Measurements from ENCODE around the gene ZSCAN9. TPM values are rescaled to one million over a fixed set of nuclear protein-coding genes. Genes with fewer than 3 reads are reported as not detected.
A peak's percentile ranks its signal among the peaks of the same experiment; 100 is the strongest.

Gene ZSCAN9
- total and polyA plus RNA-seq, 2 of the 13 experiments (the other 11 are each of a cell fraction or from before 2014, with no cell fraction given): 14.6 to 17.8 TPM

DNA sequence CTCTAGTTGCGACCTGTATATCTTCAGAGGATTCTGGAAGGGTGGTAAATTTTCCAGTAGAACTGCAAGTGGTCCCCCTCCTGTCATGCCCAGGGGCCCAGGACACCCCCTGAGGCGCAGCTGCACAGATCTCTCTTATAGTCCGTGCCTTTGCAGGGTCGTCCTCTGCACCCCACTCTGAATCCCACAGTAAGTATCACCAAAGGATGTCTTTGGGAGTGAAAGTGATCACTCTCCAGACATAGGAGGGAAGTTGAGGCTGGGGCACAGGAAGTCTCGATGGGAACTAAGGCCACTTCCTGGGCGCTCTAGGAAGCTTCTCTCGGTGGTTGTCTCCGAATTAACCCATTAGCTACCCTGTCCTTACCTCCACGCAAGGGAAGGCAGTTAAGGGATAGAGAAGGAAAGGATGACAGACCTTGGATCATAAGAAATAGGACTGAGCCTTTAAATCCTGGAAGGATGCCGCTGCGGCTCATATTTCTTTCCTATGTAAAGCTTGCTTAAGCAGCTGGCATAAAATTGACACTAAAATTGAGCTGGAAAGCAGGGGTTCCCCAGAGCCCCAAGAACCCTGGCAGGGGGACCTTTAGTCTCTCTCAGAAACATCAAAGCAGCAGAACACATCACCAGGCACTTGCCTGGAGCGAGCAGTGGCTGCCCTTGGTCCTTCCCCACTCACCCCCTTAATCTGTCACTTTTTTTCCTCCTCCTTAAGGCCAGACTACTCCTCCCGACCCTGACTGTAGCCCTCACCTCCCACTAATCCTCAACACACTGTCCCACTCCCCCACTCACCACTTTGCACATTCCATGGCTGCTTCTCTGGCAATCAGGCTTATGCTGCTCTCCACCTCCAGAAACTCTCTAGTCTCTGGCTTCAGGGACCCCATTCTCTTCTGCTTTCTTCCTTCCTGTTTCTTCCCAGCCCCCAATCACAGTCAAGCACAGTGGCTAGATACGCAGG is 27.2 kb downstream of the ZSCAN9 start, which contains the start of gene ZKSCAN4 (continued):
- TF ChIP-seq PREB (CRISPR knock-in tag; IDR thresholded peaks at IDR 0.05) (no peak), GPN1 (CRISPR knock-in tag; IDR thresholded peaks at IDR 0.05; ENCODE audit: borderline replicate concordance) (no peak), ZNF781 (CRISPR knock-in tag; IDR thresholded peaks at IDR 0.05; ENCODE audit: borderline replicate concordance, not compliant biosample characterization) (no peak), AGO2 (optimal IDR thresholded peaks at IDR 0.05; ENCODE audit: low read depth, low read length) (no peak), MBD4 (IDR thresholded peaks at IDR 0.05; ENCODE audit: borderline replicate concordance, low read length) (no peak; the same call in 1 of the 2 replicates), ZMYM3 (CRISPR knock-in tag; IDR thresholded peaks at IDR 0.05) (peak; percentile 22; the same call in 1 of the 2 replicates), ZNF567 (CRISPR knock-in tag; IDR thresholded peaks at IDR 0.05; ENCODE audit: borderline replicate concordance) (peak; percentile 81; the same call in 1 of the 2 replicates), ZBTB26 (CRISPR knock-in tag; IDR thresholded peaks at IDR 0.05; ENCODE audit: borderline replicate concordance) (no peak; the same call in 1 of the 2 replicates), TP53 (CRISPR knock-in tag; conservative IDR thresholded peaks at IDR 0.05) (no peak; the same call in 1 of the 2 replicates), ZNF17 (CRISPR knock-in tag; IDR thresholded peaks at IDR 0.05) (no peak), BCL6 (CRISPR knock-in tag; IDR thresholded peaks at IDR 0.05) (peak; percentile 60), ZBTB7A (CRISPR knock-in tag; IDR thresholded peaks at IDR 0.05) (no peak), GTF2F1 (IDR thresholded peaks at IDR 0.05; ENCODE audit: low read length) (no peak), ADNP (CRISPR knock-in tag; IDR thresholded peaks at IDR 0.05) (no peak), ZNF770 (CRISPR knock-in tag; IDR thresholded peaks at IDR 0.05) (no peak), ZBTB21 (CRISPR knock-in tag; IDR thresholded peaks at IDR 0.05) (no peak), ZFAT (CRISPR knock-in tag; conservative IDR thresholded peaks at IDR 0.05) (no peak)
- TF ChIP-seq, protein P1, sequence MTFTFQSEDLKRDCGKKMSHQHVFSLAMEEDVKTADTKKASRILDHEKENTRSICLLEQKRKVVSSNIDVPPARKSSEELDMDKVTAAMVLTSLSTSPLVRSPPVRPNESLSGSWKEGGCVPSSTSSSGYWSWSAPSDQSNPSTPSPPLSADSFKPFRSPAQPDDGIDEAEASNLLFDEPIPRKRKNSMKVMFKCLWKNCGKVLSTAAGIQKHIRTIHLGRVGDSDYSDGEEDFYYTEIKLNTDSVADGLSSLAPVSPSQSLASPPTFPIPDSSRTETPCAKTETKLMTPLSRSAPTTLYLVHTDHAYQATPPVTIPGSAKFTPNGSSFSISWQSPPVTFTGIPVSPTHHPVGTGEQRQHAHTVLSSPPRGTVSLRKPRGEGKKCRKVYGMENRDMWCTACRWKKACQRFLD (CRISPR knock-in tag; IDR thresholded peaks at IDR 0.05; ENCODE audit: borderline replicate concordance): no peak
